HUES6 (cell line): ENCODE data around the gene CISTR.
"Not testable (repeated sequence)": the region's sequence is repeated elsewhere in the genome, so short reads cannot be mapped to it uniquely, and the experiment has no call there.

ENCODE experiments used
- H3K27ac ChIP-seq: 2 replicates; pipeline ENCODE4 v1.7.0; 2013; ENCODE audit warnings: low read depth, mild to moderate bottlenecking, low read length, inconsistent platforms
- H3K27me3 ChIP-seq: 2 replicates; pipeline ENCODE4 v1.6.1; 2013; ENCODE audit warnings: low read length; ENCODE audit not compliant: control insufficient read depth, insufficient read depth
- H3K36me3 ChIP-seq: 2 replicates; pipeline ENCODE4 v1.6.1; 2013; ENCODE audit warnings: low read length; ENCODE audit not compliant: control insufficient read depth, insufficient read depth
- H3K4me1 ChIP-seq: 2 replicates; pipeline ENCODE4 v1.6.1; 2013; ENCODE audit warnings: low read length; ENCODE audit not compliant: control insufficient read depth, insufficient read depth
- H3K4me3 ChIP-seq: 2 replicates; pipeline ENCODE4 v1.5.1; 2013; ENCODE audit warnings: low read depth, low read length
- H3K9ac ChIP-seq: one replicate; pipeline ENCODE4 v1.6.1; 2013; ENCODE audit warnings: mild to moderate bottlenecking, low read length
- H3K9me3 ChIP-seq: 2 replicates; pipeline ENCODE4 v1.6.1; 2013; ENCODE audit warnings: low read depth, low read length; ENCODE audit not compliant: control insufficient read depth, insufficient read depth

Gene CISTR

GRCh38 chr12:53762793-53763192 lies 11.0 kb upstream of the CISTR start:
- not testable (repeated sequence) for H3K27ac ChIP-seq, H3K4me3 ChIP-seq, H3K36me3 ChIP-seq, H3K9ac ChIP-seq, H3K9me3 ChIP-seq, H3K4me1 ChIP-seq
- H3K27me3 ChIP-seq: peaks cover 94% of the 10 kb centered on the region

DNA sequence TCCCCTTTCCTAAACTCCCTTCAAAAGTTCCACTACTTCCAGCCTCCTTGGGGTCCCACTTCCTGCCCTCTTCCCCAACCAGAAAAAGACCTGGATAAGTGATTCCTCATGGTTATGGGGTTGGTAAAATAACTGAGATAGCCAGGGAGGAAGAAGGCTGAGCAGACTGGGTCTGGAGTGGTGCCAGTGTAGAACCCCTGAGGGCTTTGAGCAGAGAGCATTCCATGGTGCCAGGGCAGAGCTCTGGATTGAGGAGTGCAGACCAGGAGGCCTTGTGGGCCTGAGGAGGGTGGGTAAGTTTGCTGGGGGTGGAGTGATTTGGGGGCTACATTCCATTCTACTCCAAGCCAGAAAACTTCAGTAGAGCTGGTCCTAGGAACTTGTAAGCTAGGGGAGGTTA lies 9.5 kb upstream of the CISTR start:
- H3K27ac ChIP-seq: no peak overlapping the region
- no peak overlapping the region for H3K9ac ChIP-seq
- H3K27me3 ChIP-seq: peaks cover 88% of the 10 kb centered on the region

GRCh38 chr12:53759261-53759660 lies 7.5 kb upstream of the CISTR start:
- H3K9ac ChIP-seq: no peak overlapping the region
- no peaks in the 10 kb centered on the region for H3K9me3 ChIP-seq
- H3K36me3 ChIP-seq: no peaks in the 10 kb centered on the region
- H3K4me3 ChIP-seq: no peak overlapping the region
- peaks cover 86% of the 10 kb centered on the region for H3K27me3 ChIP-seq
- H3K4me1 ChIP-seq: peaks cover 36% of the 10 kb centered on the region
- H3K27ac ChIP-seq: no peak overlapping the region

More for the DNA sequence above, 9.5 kb upstream of the CISTR start:
- H3K4me3 ChIP-seq: no peak overlapping the region
- H3K36me3 ChIP-seq: no peaks in the 10 kb centered on the region
- H3K9me3 ChIP-seq: no peaks in the 10 kb centered on the region
- peaks cover 16% of the 10 kb centered on the region for H3K4me1 ChIP-seq

- no peaks in the 10 kb centered on the region for H3K9me3 ChIP-seq
- H3K27ac ChIP-seq: no peak overlapping the region
- H3K27me3 ChIP-seq: peaks cover 88% of the 10 kb centered on the region
- H3K9ac ChIP-seq: no peak overlapping the region
- no peak overlapping the region for H3K4me3 ChIP-seq
- peaks cover 37% of the 10 kb centered on the region for H3K4me1 ChIP-seq
- no peaks in the 10 kb centered on the region for H3K36me3 ChIP-seq
Measured at GRCh38 chr12:53758730-53759103, 6.9 kb upstream of the CISTR start.

DNA sequence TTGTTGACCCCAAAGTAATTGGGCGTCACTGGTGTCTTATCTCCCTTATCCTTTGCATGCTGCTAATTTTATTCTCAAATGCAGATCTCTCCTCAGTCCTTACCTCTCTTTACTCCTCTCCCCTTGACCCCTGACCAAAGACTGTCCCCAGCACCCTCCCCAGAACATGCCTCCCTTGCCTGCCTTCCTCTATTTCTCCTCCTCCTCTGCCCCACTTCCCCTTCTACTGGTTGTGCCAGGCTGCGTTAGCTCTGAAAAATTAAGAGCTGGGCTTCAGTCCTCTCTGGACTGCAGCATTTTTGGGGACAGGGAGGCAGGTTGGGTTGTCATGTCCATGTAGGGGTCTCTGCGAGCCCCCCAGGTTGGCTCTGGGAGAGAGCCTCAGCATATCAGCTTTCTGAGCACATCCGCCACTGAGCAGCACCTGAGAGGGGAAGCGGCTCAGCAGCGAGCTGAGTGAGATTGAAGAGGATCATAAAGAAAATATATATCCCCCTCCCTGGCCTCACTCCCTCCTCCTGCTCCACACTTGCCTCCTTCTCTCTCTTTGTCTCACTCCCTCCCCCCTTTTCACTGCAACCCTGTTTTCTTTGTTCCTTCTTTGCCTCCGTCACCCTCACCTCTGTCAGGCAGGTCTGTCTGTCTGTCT lies 6.4 kb upstream of the CISTR start:
- Histone ChIP-seq H3K9me3 (no peaks in the 10 kb centered on the region), H3K27me3 (peaks cover 88% of the 10 kb centered on the region), H3K4me3 (no peak overlapping the region), H3K9ac (no peak overlapping the region), H3K36me3 (no peaks in the 10 kb centered on the region), H3K27ac (no peak overlapping the region), H3K4me1 (peaks cover 37% of the 10 kb centered on the region)

DNA sequence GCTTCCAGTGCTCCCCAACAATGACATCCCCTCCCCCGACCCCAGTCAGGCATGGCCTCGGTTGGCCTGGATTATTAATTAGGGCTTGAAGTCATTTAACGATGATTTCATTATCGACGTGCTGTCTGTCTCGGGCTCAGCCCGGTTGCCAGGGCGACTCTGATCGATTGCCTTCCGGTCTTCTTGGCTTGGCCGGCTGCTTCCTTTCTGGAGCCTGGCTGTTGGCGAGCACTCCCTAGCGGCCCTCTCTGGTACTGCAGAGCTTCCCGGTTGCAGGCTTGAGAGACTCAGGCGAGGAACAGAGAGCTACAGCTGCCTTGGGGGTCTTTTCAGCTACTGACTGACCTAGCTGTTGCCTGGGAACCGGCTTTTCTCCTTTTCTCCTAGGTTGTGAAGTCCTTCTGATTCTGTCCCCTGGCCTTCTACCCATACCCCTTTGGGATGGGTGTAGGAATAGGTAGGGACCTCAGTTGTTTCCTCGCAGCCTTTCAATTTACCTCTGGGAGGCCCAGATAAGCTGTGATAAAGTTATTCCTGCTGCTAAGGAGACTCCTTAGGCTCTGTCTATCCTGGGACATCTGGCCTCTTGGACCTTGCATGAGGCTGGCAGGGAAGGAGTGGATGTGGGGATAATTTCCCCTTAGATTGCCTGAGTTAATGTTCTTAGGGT lies 5.5 kb upstream of the CISTR start:
- no peaks in the 10 kb centered on the region for H3K9me3 ChIP-seq
- peak overlapping the region; percentile 56 for H3K4me3 ChIP-seq
- H3K9ac ChIP-seq: no peak overlapping the region
- H3K27me3 ChIP-seq: peaks cover 88% of the 10 kb centered on the region
- no peaks in the 10 kb centered on the region for H3K36me3 ChIP-seq
- peaks cover 40% of the 10 kb centered on the region for H3K4me1 ChIP-seq
- H3K27ac ChIP-seq: no peak overlapping the region

- H3K4me1 ChIP-seq: peaks cover 42% of the 10 kb centered on the region
- no peak overlapping the region for H3K27ac ChIP-seq
- peaks cover 89% of the 10 kb centered on the region for H3K27me3 ChIP-seq
- peak overlapping the region; percentile 56 for H3K4me3 ChIP-seq
- H3K9me3 ChIP-seq: no peaks in the 10 kb centered on the region
- H3K36me3 ChIP-seq: no peaks in the 10 kb centered on the region
- no peak overlapping the region for H3K9ac ChIP-seq
Measured at GRCh38 chr12:53756300-53757100, 4.7 kb upstream of the CISTR start.

DNA sequence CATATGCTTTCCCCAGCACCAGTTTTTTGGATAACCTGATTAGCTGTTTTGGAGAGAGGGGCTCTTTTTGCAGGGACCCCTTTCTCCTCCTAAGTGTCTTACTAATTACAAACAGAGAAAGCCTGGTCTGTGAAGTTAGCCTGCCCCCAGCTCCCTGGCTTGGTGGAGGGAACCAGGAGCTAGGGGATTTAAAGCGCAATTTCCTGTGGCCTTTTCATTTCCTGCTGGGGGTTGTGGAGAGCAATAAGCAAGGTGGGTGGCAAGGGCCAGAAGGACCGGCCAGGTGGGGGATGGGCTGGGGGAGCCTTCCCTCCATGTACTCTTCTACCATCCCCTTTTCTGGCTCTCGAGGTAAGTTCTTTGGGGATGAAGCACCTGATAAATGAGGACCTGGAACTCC lies 4.1 kb upstream of the CISTR start:
- Histone ChIP-seq H3K27ac (no peak overlapping the region), H3K36me3 (no peaks in the 10 kb centered on the region), H3K9me3 (no peaks in the 10 kb centered on the region), H3K4me1 (peaks cover 43% of the 10 kb centered on the region), H3K27me3 (peaks cover 89% of the 10 kb centered on the region), H3K9ac (no peak overlapping the region), H3K4me3 (no peak overlapping the region)

DNA sequence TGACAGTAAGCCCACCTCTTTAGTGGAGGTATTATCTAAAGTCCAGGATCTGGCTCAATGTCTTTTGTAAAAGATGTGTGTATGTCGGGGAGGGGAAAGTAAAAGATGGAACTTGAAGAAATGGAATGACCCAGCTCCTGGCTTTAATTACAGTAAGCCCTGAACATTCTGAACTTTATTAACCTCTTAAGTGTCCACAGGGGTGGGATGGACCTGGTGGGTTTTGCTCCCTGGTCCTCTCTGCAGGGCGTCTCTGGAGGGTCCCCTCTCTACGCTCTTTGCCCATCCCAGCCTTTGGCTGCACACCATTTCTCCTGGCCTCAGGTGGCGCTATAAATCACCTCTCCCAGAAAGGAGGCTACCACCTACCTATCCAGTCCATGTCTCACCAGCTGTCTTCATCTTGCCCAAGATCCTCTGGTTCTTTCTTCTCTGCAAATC lies 3.7 kb upstream of the CISTR start:
- Histone ChIP-seq H3K9me3 (no peaks in the 10 kb centered on the region), H3K27me3 (peaks cover 89% of the 10 kb centered on the region), H3K9ac (no peak overlapping the region), H3K4me1 (peaks cover 48% of the 10 kb centered on the region), H3K36me3 (no peaks in the 10 kb centered on the region), H3K27ac (no peak overlapping the region), H3K4me3 (no peak overlapping the region)

DNA sequence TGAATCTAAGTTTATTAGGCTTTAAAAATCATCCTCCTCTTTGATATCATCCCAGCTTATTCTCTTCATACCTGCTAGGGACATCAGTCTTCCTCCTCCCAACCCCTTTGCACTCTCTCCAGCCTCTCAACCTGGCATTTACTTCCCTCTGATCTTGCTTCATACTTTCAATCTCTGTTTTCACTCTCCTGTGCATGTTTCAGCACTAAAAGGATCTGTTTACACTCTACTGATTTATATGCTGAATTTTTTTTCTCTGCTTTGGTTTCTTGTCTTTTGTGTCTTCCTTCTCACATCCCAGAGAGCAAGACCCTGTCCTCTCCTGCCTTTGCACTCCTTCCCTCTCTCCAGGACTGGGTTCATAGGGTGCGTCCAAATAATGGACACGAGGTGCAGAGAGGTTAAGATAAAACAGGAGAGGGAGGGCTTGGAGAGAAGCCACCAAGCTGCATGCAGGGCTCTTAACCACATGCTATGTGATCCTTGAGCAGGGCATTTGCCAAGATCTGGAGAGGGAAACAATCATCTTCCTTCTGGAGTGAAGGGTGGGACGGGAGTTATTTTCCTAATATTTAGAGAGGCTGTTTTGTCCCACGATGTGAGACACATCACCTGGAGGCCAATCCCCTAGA lies 3.0 kb upstream of the CISTR start:
- H3K27ac ChIP-seq: no peak overlapping the region
- no peaks in the 10 kb centered on the region for H3K36me3 ChIP-seq
- peaks cover 92% of the 10 kb centered on the region for H3K27me3 ChIP-seq
- H3K4me3 ChIP-seq: no peak overlapping the region
- H3K9me3 ChIP-seq: no peaks in the 10 kb centered on the region
- peaks cover 53% of the 10 kb centered on the region for H3K4me1 ChIP-seq
- H3K9ac ChIP-seq: no peak overlapping the region

DNA sequence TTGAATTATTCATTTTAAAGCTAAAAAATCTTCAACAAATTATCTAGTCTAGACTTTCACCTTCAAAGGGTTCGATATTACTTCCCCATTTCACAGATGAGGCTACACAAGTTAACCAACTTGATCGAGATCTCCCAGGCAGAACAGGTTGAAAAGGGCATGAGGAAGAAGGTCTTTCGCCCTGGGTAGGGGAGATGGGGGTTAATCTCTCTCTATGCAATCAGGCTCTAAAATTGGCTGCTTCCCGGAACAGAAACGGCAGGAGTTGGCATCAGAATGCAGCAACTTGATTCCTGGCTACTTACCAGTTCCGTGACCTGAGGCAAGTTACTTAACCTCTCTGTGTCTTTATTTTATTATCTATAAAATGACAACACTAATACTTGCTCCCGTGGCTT lies 2.4 kb upstream of the CISTR start:
- Histone ChIP-seq H3K9ac (no peak overlapping the region), H3K4me3 (no peak overlapping the region), H3K4me1 (peaks cover 53% of the 10 kb centered on the region), H3K9me3 (no peaks in the 10 kb centered on the region), H3K27me3 (peaks cover 92% of the 10 kb centered on the region), H3K36me3 (no peaks in the 10 kb centered on the region), H3K27ac (no peak overlapping the region)
